Fibroblast of lung (primary cell): ENCODE data around the gene MYBPC2.

Experiments used
- EZH2 ChIP-seq: IDR thresholded peaks from 2 replicates; pipeline ENCODE4 v1.5.1; 2012; ENCODE audit warnings: low read length, control low read depth, mild to moderate bottlenecking; ENCODE audit errors: missing control alignments
- TF ChIP-seq, protein P1 (sequence below), 2 donors: IDR thresholded peaks in 1 of 2; conservative IDR thresholded peaks in 1 of 2; 1 replicate in 1 of 2; 2 replicates in 1 of 2; pipeline ENCODE4 v1.5.1; 2011 to 2012; ENCODE audit warnings: low read length in 2 of 2, control low read depth in 1 of 2, inconsistent platforms in 1 of 2, low read depth in 1 of 2, mild to moderate bottlenecking in 1 of 2

DNA sequence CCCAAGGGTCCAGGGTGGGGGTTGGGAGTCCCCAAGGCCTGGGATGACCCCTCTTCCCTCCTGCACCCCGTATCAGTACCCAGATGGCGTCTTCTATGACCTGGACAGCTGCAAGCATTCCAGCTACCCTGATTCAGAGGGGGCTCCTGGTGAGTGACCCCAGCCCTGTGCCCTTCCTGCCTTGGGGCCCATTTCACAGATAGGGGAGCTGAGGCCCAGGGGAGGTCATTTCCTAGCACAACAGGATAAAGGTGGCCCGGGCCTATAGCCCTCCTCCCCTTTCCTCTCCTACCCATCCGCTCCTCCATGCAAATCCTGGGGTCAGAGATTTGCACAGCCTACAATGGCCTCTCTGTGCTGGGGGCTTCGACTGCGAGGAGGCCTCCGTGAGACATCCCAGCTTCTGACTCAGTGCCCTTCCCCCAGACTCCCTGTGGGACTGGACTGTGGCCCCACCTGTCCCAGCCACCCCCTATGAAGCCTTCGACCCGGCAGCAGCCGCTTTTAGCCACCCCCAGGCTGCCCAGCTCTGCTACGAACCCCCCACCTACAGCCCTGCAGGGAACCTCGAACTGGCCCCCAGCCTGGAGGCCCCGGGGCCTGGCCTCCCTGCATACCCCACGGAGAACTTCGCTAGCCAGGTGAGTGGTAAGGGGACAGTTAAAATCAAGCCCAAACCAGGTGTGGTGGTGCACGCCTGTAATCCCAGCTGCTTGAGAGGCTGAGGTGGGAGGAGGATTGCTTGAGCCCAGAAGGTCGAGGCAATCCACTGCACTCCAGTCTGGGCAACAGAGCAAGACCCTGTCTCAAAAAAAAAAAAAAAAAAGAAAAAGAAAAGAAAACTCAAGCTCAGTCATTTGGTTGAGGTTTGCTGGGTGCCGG, 10.1 kb upstream of the MYBPC2 start:
- TF ChIP-seq EZH2 = no peak
- TF ChIP-seq, protein P1, sequence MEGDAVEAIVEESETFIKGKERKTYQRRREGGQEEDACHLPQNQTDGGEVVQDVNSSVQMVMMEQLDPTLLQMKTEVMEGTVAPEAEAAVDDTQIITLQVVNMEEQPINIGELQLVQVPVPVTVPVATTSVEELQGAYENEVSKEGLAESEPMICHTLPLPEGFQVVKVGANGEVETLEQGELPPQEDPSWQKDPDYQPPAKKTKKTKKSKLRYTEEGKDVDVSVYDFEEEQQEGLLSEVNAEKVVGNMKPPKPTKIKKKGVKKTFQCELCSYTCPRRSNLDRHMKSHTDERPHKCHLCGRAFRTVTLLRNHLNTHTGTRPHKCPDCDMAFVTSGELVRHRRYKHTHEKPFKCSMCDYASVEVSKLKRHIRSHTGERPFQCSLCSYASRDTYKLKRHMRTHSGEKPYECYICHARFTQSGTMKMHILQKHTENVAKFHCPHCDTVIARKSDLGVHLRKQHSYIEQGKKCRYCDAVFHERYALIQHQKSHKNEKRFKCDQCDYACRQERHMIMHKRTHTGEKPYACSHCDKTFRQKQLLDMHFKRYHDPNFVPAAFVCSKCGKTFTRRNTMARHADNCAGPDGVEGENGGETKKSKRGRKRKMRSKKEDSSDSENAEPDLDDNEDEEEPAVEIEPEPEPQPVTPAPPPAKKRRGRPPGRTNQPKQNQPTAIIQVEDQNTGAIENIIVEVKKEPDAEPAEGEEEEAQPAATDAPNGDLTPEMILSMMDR (conservative IDR thresholded peaks at IDR 0.05 in 1 of 2, IDR thresholded peaks at IDR 0.05 in 1 of 2; ENCODE audit: low read depth in 1 of 2, low read length in 2 of 2) = no peak
